ENCODE data around the gene POU2AF3. TPM values are rescaled to one million over a fixed set of nuclear protein-coding genes. Genes with fewer than 3 reads are reported as not detected.

Gene POU2AF3
- polyA plus RNA-seq, 3 donors from 2014 or later, result not detected

DNA sequence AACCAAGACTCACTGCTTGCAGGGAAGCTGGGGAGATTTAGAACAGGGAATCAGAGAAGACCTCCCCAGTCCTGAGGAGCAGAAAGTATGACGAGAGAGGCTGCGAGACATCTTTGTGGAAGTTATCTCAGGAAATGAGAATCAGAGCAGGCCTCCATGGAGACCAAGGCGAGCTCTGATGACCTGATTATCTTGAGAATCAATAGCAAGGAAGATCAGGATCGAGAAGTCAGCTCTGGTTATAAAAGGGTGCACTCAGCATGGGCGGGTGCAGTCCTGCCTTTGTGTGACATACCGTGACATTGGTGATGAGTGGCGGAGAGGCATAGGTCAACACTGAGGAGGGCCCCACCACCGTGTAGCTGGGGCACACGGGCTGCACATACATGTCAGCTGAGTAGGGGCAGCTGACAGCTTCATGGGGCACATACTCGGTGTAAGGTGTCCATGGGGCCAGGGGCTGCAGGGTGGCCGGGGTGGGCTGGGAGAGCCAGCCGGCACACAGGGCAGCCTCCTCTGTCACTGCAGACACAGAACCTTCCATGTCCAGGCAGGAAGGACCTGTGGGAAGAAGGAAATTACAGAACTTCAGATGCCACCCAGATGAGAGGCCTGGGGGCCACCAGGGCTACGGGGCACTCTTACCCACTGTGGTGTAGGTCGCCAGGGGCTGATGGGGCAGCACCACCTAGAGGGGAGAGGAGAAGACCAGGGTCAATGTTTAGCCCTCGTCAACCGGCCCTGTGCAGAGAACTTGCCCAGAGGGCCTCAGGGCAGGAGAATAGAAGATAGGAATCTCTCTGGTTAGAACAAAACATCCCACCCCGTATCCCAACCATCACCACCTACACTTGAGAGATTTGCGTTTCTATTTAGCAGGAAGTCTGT, 59.0 kb downstream of the POU2AF3 start:
- Mint-ChIP-seq H3K4me1 (no peaks in the 10 kb centered on the region), H3K27me3 (ENCODE audit: low read depth in 3 of 3) (peaks cover 1 to 9% (median 2%) of the 10 kb centered on the region in 3 donors), H3K4me3 (no peak overlapping the region), H3K9me3 (no peaks in the 10 kb centered on the region), H3K27ac (no peak overlapping the region), H3K36me3 (no peaks in the 10 kb centered on the region)
- DNase-seq, result no peak

Other genes starting within 250 kb of the POU2AF3 start
- gene POU2AF2, start 52.8 kb upstream of the POU2AF3 start, polyA plus RNA-seq, result not detected
- gene POU2AF1, start 80.7 kb downstream of the POU2AF3 start, polyA plus RNA-seq, result under 1 TPM in 1 of 3 donors, not detected in 2; 0.09 TPM
- gene BTG4, start 213.8 kb downstream of the POU2AF3 start, polyA plus RNA-seq, result not detected
- not detected for gene HOATZ, start 216.2 kb downstream of the POU2AF3 start, polyA plus RNA-seq
- 1 to 10 TPM in 1 of 3 donors, not detected in 2; 1.6 TPM for gene LAYN, start 242.2 kb downstream of the POU2AF3 start, polyA plus RNA-seq